ENCODE measurements around the gene KBTBD13. TPM values are rescaled to one million over a fixed set of nuclear protein-coding genes. Genes with fewer than 3 reads are reported as not detected.
"Not testable (repeated sequence)": the region's sequence is repeated elsewhere in the genome, so short reads cannot be mapped to it uniquely, and the experiment has no call there.

The KBTBD13 gene
- total RNA-seq, 4 donors from 2014 or later, result not detected

DNA sequence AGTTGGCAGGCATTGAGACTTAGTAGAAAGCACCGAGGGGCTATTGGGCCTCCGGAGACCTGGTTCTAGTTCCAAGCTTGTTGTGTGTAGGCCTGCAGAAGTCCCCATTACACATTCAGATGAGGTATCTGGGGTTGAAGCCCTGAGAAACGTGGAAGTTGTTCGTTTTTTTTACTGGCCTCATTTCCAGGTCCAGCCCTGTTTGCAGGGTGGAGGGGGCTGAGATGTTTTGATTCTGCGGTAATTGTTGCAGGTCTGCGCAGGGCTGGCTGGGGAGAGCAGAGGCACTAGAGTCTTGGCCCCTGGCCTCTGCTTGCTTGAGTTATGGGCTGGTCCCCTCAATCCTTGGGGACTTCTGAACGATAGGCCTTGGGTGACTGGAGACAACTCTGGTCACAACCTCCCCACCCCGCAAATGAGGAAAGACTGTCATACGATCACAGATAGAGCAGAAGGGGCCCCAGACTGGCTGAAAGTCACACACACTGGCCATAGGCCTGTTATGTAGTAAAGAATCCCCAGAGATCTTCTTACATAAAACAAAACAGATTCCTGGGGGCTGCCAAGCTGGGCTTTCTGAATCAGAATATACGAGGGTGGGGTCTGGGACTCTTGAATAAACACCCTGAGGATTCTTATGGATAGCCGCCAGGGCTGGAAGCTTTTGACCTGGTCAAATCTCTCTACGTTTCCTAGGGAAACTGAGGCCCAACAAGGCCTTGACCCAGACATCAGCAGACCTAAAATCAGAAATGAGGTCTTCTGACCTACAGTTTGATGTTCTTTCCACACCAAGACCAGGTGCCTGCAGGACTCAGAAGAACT lies 15.6 kb downstream of the KBTBD13 start:
- H3K27ac ChIP-seq, result no peak overlapping the region
- H3K4me1 ChIP-seq, result peaks cover 28 to 32% of the 10 kb centered on the region in 2 donors

DNA sequence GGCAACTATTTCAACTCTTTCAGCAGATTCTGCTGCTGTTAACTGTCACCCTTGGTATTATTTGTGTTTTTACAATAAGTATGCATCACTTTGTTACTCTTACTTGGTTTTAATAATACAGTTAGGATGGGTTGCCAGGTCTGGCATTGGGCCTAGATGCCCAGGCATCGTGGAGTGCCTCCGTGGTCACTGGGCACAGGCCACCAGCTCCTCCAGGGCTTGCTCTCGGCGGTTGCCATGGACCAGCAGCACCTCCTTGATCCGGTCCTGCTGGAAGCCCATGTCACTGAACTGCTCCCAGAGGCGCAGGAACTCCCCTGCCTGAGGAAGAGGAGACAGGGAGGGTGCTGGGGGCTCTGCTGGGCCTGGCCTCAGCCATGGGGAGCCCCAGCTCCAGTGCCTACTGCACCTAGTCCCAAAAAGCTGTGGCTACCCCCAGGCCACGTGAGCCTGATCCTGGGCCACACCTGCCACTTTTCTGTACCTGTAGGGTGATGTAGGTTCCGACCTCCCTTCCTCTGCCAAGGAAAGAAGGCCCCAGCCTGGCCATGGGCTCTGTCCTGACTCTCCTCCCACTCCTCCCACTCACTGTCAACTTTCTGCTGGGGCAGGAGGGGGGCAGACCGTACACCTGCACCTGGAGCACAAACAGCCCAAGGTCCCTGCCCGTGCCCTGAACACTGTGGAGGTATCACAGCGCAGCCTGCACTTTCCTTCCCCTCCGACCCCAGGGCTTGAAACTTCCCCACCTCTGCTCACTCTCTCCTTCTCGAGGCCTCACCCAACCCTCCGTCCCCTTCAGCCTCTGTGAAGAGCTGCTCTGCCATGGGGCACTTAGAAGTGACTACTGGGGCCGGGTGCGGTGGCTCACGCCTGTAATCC lies 16.6 kb downstream of the KBTBD13 start:
- Histone ChIP-seq H3K9me3 (no peaks in the 10 kb centered on the region), H3K36me3 (no peaks in the 10 kb centered on the region), H3K4me1 (peaks cover 18 to 22% of the 10 kb centered on the region in 2 donors), H3K4me3 (replicated peaks in 1 of 3) (no peak overlapping the region), H3K27me3 (no peaks in the 10 kb centered on the region), H3K27ac (no peak overlapping the region)
- TF ChIP-seq POLR2A (IDR thresholded peaks at IDR 0.05), result no peak
- TF ChIP-seq, protein P1, sequence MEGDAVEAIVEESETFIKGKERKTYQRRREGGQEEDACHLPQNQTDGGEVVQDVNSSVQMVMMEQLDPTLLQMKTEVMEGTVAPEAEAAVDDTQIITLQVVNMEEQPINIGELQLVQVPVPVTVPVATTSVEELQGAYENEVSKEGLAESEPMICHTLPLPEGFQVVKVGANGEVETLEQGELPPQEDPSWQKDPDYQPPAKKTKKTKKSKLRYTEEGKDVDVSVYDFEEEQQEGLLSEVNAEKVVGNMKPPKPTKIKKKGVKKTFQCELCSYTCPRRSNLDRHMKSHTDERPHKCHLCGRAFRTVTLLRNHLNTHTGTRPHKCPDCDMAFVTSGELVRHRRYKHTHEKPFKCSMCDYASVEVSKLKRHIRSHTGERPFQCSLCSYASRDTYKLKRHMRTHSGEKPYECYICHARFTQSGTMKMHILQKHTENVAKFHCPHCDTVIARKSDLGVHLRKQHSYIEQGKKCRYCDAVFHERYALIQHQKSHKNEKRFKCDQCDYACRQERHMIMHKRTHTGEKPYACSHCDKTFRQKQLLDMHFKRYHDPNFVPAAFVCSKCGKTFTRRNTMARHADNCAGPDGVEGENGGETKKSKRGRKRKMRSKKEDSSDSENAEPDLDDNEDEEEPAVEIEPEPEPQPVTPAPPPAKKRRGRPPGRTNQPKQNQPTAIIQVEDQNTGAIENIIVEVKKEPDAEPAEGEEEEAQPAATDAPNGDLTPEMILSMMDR (IDR thresholded peaks at IDR 0.05), result no peak
- no peak for DNase-seq
- WGBS, 2 donors, result 81 to 85% methylated on average over 13 to 17 of the region's 17 CpGs
- intact Hi-C loops (cut with DNase I), result no loop called here

More for the DNA sequence above, 15.6 kb downstream of the KBTBD13 start:
- intact Hi-C loops (cut with DNase I), result no loop called here
- no peaks in the 10 kb centered on the region for H3K27me3 ChIP-seq
- TF ChIP-seq, protein P1 (IDR thresholded peaks at IDR 0.05), result no peak
- no peak for TF ChIP-seq POLR2A (IDR thresholded peaks at IDR 0.05)
- WGBS, 2 donors, result 62 to 75% methylated on average over 12 of the region's 12 CpGs
- no peak for DNase-seq
- H3K36me3 ChIP-seq, result no peaks in the 10 kb centered on the region
- H3K9me3 ChIP-seq, result no peaks in the 10 kb centered on the region
- no peak overlapping the region for H3K4me3 ChIP-seq (replicated peaks in 1 of 3)

DNA sequence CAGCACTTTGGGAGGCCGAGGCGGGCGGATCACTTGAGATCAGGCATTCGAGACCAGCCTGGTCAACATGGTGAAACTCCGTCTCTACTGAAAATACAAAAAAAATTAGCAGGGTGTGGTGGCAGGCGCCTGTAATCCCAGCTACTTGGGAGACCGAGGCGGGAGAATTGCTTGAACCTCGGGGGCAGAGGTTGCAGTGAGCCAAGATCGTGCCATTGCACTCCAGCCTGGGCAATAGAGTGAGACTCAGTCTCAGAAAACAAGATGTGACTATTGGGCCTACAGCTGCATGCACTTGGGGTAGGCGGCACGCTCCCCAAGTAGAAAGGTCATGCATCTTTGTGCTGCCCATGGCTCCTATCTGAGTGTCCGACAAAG lies 17.2 kb downstream of the KBTBD13 start:
- H3K36me3 ChIP-seq; H3K9me3 ChIP-seq; H3K27me3 ChIP-seq; DNase-seq; H3K27ac ChIP-seq; intact Hi-C loops (cut with DNase I); H3K4me3 ChIP-seq (replicated peaks in 1 of 3): not testable (repeated sequence)
- 96% methylated on average over 13 of the region's 13 CpGs for WGBS, 2 donors
- peaks cover 12 to 15% of the 10 kb centered on the region in 2 donors for H3K4me1 ChIP-seq

DNA sequence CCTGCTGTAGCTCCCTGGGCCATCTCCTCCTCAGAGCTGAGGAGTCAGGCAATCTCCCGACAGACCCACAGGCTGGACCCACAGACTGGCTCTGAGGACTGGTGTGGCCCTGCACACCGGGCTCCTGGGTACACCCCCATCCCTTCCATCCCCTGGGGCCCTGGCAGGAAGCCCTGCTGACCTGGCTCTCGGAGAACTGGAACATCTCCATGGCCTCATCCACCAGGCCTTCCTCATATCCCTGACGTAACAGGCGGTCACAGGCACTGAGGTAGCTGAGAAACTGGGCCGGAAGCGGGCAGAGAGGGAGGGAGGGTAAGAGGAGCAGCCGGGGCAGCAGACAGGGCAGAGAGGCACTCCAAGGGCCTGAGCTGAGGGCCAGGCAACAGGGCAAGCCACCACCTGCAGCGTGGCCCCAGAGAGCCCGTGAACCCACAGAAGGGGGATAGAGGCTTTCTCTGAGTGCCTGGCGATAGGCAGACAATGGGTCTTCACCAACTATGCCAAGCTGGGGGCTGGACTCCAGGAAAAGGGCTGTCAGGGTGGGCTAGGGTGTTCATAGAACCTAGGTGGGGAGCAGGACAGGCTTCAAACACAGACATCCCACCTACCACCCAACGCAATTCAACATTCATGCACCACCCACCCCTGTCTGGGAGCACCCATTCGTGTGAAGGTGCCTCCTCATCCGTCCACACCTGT lies 17.9 kb downstream of the KBTBD13 start:
- H3K4me1 ChIP-seq, result peaks cover 5 to 9% of the 10 kb centered on the region in 2 donors
- peaks cover 7 to 9% of the 10 kb centered on the region in 2 donors for H3K36me3 ChIP-seq
- WGBS, 2 donors, result 91 to 92% methylated on average over 14 of the region's 14 CpGs
- H3K4me3 ChIP-seq (replicated peaks in 1 of 3), result no peak overlapping the region
- H3K27ac ChIP-seq, result no peak overlapping the region
- H3K27me3 ChIP-seq, result no peaks in the 10 kb centered on the region
- TF ChIP-seq, protein P1 (IDR thresholded peaks at IDR 0.05), result no peak
- no peak for TF ChIP-seq POLR2A (IDR thresholded peaks at IDR 0.05)
- intact Hi-C loops (cut with DNase I), result no loop called here
- no peaks in the 10 kb centered on the region for H3K9me3 ChIP-seq
- DNase-seq, result no peak

DNA sequence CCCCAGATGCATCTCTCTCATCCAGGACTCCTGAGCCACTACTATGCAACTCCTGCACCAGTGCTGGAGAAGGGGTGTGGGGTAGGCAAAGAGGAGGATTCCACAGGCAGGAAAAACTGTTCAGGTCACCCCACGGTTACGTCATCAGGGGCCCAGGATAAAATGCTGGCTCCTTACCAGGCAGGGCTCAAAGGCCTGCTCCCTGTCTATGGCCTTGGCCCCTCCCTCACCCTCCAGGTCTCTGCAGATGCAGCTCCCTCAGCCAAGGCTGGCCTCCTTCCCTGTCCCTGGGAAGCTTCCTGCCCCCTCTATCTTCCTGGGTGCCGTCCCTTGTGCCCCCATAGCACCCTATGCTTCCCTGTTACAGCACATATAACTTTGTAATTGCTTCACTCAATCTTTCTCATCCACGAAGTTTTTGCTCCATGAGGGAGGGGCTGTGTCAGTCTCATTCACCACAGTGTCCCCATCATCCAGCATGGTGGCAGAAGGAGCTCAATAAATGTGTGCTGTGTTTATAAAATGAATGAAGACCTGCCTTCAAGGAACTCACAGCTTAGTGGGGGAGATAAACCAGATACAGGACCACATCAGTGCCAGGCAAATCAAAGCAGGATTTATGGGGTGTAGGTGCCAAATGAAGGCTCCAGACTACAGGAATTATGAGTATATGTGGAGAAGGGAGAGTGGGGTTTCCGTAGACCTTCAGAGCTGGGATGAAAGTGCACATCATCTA lies 18.6 kb downstream of the KBTBD13 start:
- H3K4me1 ChIP-seq, result peaks cover 0 to 2% of the 10 kb centered on the region in 2 donors

More for the DNA sequence above, 18.6 kb downstream of the KBTBD13 start:
- H3K27ac ChIP-seq, result no peak overlapping the region
- peaks cover 12 to 15% of the 10 kb centered on the region in 2 donors for H3K36me3 ChIP-seq
- DNase-seq, result no peak
- intact Hi-C loops (cut with DNase I), result no loop called here
- WGBS, 2 donors, result 85 to 88% methylated on average over 5 of the region's 5 CpGs
- H3K9me3 ChIP-seq, result no peaks in the 10 kb centered on the region
- no peaks in the 10 kb centered on the region for H3K27me3 ChIP-seq
- H3K4me3 ChIP-seq (replicated peaks in 1 of 3), result no peak overlapping the region
- TF ChIP-seq, protein P1 (IDR thresholded peaks at IDR 0.05), result no peak
- no peak for TF ChIP-seq POLR2A (IDR thresholded peaks at IDR 0.05)
